Left forelimb (tissue), 1 donor: ENCODE data around the gene UBE2G2.

Source experiments
- DNase-seq: peaks from one replicate; pipeline ENCODE4 v3.0.0-alpha.2; 2018; ENCODE audit warnings: low spot score

The UBE2G2 gene

DNA sequence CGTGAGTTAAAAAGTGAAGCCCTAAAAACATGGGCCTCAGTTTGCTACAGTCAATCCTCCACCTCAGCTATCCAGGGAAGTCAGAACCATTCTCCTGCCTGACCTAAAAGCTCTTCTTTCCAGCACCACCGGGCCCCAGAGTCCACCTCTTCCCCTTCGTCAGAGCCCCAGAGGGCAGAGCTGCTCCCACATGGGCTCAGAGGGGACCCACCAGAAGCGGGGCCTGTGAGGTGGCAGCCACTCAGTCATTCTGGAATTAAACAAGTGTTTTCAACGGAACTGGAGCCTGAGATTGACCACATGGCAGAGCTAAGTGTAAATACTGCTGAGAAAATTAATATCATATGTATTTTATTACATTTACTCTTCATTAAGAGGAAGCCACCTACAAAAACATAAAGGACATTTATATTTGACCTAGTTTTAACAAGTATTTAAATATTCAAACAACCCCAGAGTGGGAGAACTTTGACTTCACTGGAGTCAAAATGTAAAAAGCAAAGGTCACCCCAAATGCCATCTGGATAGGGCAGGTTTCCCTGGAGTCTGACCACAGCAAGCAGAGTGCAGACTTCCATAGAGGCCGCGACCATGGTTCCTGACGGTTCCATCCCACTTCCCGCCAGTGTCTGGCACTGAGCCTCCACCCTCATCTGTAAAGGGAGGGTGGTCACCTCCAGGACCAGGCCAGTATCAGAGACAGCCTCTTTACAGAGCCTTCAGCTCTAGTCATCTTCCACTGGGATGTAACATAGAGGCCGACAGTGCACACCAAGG is 14.4 kb upstream of the UBE2G2 start:
- no peak for DNase-seq

DNA sequence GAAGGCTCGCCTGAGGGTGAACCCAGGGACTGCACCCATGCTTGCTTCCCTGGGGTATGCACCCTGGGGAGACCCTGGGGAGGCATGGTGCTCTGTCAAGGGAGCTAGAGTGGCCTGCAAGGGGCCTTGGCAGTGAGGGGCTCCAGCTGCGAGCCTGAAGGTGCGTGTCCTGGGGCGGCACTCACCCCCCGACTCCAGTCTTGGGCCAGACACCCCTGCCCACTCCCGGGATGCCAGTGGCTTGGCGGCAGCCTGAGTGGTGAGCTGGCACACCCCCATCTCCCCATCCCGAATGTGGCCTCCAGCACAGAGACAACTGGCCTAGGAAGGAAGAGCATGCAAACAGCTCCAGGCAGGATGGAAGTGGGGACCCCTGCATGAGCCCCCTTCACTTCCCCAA is 13.6 kb upstream of the UBE2G2 start:
- DNase-seq = no peak

DNA sequence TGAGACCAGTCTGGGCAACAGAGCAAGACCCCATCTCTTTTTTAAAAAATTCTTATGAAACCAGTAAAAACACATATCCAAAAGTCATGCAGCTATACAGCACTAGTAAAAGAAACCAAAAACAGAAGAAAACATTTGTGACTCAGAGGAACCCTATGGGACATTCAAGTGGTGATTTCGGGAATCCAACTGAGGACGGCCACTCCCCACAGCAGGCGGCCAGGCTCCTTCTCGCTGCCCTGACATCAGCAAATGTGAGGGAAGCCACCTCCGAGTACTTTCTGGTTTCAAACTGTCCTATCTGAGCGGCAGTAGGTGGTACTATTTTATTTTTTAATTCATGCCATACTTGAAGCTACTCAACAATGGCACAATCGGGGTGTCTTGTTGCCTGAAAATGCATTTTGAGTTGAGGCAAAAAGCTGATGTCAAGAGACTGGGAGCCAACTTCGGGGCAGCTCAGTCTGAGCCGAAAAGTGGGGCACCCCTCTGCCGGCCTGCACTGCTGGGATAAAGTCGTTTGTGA is 12.9 kb upstream of the UBE2G2 start:
- no peak for DNase-seq

DNA sequence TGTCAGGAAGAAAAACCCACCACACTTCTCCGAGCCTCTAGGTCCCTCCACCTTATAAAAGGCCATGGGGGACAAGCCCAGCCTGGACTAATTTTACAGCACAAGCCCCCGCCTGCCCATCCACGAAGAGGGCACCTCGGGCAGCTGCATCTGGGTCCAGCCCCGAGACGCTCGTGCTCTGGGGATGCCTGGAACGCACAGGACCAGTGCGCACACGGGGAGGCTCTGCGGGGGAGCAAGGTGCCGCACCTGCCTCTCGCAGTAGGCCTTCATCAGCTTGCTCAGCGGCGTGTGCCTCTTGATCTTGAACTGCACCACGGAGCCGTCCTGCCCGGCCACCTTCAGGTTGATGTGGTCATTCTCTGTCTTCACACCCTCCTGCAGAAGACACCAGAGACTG is 12.1 kb upstream of the UBE2G2 start:
- no peak for DNase-seq

DNA sequence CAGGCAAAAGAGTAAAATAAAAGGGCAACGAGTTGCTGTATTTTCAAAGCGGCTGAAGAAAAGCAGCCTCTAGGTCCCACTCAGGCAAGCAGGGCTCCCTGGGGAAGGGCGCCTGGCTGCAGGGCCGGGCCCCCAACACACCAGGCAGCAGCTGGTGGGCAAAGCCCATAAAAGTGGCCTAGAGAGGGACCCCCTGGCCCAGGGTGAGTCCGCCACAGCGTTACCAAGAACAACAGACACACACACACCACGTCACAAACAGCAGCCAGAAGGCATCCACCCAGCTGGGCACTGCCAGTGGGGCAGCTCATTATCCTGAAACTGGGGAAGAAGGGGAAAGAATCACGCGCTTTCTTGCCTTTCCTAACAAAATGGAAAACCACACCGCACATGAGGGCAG is 11.5 kb upstream of the UBE2G2 start:
- no peak for DNase-seq

DNA sequence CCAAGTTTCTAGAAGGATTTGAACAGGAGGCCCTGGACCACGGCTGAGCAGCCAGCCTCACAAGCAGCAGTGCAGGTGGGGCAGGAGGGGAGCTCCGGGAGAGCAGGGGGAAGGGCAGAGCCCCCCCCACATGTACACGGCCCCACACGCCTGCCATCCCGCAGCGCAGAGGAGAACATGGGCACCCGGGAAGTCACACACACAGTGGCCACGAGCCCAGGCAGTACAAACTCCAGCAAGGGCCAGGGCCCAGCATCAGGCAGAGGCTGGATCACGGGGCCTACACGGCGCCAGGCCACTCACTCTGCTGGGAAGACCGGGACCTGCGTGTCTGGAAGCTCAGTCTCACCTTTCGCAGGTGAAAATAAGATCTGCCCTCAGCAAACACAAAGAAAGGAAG is 11.0 kb upstream of the UBE2G2 start:
- DNase-seq = no peak

DNA sequence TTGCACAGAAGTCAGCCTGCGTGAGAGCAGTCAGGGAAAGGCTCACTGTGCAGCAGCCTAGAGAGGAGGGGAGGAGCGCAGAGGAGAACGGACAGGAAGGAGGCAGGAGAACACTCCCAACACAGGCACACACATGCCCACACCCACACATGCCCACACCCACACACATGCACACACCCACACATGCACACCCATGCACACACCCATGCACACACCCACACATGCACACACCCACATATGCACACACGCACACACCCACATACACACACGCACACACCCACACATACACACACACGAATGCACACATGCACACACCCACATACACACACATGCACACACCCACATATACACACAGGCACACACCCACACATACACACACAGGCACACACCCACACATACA is 9.2 kb upstream of the UBE2G2 start:
- DNase-seq = no peak

DNA sequence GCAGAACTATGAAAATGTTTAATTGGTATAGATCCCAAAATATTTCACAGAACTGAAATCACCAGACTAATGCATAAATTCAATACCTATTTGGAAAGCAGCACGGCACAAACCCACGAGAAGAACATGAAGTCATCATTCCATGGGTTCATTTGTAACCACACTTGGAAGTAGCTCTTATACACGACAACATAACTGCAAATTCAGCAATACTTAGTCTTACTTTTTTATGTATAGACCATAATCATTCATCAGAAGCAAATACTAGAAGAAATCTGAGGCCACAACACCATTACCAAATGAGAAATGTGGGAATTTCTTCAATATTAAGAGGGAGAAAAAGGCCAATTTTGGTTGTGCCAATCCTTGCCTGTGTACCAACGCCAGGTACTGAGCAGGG is 4.2 kb upstream of the UBE2G2 start:
- no peak for DNase-seq

DNA sequence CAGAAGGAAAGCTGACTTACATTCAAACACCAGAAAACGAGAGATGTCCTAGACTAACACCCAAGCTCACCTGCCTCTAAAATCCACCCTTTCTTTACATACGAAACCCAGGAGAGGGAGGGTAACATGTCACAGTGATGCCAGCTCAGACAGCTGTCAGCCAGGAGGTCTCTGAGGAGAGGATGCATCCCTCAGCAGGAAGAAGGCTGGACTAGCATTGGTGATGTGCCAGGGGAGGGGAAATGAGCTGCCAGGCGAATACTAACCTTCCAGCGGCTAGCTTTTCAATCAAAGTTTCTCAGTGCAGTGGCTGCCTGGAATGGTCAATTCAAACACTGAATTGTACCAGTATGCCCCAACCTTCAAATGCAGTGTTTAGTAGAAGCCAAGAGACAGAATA is 3.6 kb upstream of the UBE2G2 start:
- DNase-seq = no peak

DNA sequence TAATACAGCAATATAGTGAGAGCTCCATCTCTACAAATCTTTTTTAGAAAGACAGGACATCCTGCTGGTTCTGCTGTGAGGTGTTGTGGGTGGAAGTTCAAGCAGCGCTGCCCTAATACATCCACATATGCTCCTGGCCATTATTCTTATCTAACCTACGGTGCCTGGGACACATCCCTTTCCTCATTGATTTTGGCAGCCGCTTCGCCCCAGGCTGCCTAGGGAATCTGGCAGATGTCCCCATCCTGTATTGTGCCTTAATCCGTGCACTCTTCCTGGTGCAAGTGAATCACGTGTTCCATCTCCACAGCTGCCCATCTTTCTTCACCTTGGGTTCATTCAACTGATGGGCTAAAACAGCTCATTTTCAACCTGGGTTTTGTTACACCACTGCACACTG is 3.1 kb upstream of the UBE2G2 start:
- DNase-seq = no peak

DNA sequence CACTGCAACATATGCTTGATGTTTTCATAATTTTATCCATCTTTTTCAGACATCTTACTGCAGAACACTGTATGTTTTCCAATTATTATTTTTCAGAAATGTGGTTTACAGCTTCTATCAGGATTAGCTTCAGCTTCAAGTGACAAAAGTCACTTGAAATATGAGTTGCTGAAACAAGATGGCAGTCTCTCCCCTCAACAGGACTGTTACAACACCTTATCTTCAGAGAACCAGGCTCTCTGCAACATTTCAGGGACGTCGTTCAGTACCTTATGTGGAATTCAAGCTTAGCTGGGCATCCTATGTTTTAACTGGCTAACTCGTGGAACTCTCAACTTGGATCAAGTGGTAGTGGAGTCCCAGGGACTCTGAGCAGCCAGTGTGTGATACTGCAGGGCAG is 2.0 kb upstream of the UBE2G2 start:
- no peak for DNase-seq

DNA sequence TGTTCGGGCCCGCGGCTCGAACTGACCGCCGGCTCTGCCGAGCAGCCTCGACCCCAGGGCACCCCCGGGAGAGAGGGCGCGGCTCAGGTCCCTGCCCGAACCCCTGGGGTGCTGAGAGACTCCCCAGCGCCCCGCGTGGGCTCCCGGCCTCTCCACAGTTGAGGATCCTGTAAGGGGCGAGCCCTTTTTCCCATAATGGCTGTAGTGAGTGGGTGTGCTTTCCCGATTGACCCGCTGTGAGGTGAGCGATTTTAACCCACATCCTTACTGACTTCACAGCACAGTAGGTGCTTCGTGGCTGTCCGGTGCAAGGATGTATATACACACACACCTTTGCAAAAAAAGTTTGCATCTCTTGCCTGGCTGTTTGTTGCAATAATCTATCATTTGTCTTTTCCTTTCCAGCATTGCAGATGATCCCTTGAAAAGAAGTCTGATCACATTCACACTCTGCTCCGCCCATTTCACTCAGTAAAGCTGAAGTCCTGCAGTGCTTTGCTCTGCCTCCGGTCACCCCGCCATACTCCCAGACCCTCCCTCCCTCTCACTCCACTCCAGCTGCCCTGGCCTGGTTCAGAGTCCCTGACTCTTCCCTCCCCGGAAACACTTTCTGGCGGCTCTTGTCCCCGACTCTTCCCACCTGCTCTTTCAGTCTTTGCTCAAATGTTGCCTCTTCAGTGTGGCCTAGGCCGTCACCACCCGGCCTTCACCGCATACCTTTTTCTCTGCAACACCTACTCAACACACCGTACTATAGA is 955 bp upstream of the UBE2G2 start:
- DNase-seq = no peak

DNA sequence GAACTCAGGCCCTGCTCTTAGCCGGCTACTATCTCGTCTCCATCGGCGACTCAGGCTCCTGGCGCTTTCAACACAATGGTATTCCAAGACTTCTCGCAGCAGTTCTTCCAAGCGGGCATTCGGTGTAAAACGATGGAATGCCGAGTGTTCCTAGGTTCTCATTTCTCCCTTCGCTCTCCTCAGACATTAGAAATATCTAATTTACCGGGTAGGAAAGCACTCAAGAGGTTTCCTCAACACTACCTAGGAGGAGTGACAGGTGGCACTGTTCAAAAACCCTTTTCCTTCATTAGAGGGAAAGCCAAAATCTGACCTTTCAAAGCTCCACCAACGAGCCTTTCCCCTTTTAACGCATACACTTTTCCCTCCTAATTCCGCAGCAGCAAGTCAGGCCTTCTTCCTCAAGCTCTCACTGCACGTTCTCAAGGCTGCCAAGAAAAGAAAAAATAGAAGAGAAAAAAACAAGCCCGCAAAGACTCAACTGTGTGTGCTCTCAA is 601 bp downstream of the UBE2G2 start:
- no peak for DNase-seq

DNA sequence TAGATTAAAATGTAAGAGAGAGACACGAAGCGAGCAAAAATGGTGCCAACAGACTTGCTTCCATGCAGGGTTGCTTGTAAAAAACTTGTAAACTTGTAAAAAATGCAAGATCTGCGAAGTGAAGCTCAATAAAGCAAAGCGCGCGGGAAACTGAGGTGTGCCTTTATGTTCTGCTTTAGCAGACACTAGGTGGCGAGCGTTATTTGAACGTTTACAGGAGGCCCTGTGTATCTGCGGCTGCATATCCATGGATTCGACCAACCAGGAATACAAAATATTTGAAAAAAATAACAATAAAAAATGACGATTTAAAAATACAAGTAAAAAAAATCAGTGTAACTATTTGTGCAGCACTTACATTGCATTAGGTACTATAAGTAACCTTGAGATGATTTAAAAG is 1.5 kb downstream of the UBE2G2 start:
- no peak for DNase-seq

DNA sequence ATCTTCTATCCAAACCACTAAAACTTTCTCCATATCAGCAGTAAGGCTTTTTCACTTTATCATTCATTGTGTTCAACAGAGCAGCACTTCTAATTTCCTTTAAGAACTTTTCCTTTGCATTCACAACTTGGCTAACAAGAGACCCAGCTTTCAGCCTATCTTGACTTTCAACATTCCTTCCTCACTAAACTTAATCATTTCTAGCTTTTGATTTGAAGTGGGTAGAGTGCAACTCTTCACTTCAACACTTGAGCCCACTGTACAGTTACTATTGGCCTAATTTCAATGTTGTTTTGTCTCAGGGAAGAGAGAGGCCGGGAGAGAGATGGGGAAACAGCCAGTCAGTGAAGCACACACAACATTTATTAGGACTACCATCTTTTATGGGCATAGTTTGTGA is 2.0 kb downstream of the UBE2G2 start:
- DNase-seq = no peak

DNA sequence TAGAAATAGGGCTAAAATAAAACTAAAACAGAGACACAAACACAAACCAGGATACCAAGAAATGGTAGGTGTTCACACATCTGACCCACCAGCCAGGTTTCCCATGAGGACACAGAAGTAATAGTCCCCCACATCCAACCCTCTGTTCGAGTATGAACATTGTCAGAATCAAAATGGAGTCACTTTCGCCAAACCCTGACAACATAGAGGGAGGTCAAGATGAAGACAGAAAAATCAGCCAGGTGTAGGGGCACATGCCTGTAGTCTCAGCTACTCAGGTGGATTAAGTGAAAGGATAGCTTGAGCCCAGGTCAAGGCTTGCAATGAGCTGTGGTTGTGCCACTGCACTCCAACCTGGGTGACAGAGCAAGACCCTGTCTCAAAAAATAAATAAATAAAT is 3.8 kb downstream of the UBE2G2 start:
- DNase-seq = no peak

DNA sequence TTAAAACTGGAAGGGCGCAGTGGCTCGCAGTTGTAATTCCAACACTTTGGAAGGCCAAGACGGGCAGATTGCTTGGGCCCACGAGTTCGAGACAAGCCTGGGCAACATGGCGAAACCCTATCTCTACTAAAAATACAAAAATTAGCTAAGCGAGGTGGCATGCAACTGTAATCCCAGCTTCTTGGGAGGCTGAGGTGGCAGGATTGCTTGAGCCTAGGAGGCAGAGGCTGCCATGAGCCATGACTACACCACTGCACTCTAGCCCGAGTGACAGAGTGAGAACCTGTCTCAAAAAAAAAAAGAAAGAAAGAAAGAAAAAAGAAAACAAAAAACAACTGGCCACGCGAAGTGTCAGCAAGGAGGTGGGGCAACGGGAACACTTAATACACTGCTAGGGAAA is 6.3 kb downstream of the UBE2G2 start:
- no peak for DNase-seq

DNA sequence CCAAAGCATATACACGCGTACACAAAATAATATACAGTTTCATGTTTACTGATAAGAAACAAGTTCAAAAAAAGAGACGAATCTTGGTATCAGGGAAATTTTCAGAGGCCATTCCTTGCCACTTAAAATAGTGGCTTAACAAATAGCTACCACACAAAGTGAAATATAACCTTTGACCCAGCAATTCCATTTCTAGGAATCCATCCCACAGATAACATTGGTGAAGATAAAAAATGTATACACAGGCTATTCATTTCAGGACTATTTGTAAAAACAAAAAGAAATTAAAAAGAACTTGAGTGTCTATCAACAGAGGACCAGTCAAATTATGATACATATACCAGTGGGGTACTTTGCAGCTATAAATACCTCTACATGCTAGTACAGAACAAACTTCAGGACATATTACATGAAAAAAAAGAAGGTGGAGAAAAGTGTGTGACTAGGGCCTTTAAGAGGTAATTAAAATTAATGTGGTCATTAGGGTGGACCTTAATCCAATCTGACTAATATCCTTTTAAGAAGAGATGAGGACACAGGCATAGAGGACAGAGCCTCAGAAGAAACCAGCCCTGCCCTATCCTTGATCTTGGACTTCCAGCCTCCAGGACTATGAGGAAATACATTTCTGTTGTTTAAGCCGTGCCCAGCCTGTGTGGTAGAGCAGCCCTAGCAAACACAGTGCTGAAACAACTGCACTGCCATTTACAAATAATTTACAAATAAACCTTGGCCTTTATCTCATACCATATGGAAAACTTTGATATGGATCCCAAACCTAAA is 7.8 kb downstream of the UBE2G2 start:
- no peak for DNase-seq

DNA sequence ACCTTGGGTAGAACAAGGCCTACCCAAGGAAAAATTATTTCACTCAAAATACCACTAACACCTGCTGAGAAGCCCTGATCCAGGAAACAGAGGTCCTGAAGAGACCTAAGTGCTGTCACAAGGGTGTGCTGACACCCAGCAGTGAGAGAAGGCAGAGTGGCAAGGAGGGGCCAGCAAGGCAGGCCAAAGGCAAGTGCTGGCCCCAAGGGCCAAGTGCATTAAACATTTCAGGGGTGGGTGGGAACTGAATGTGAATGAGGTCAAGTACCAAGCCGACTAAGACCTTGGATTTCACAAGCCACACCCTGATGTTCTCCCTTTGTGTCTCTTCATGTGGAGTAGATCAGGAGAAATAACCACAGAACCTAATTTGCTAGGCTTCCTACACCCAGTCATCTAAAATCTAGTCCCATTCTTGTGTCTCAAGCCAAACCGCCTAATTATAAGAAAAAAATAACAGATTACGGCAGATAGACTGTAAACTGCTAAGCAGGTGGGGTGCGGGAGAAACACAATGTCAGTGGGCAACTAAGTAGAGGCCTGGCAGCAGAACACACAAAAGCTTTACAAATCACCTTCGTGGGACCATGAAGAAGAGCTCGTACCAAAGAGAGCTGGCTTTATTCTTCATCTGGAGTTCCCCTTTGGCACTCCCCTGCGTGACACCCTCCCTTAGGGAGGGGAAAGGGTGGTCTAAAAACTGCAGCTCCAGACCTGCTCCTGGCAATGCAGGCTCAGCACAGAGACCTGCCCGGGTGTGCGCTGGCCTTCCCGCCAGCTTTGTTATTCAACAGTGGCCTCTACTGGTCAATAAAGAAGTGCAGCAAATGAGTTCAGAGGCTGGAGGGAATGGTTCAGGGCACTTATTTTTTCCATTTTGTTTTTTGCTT is 8.7 kb downstream of the UBE2G2 start:
- DNase-seq = no peak

DNA sequence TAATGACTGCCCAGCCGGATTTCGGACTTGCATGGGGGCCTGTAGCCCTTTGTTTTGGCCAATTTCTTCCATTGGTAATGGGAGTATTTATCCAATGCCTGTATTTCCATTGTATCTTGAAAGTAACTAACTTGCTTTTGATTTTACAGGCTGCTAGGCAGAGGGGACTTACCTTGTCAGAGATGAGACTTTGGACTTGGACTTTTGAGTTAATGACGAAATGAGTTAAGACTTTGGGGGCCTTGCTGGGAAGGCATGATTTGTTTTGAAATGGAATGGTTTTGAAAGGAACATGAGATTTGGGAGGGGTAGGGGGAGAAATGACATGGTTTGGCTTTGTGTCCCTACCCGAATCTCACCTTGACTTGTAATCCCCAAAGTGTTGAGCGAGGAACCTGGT is 9.6 kb downstream of the UBE2G2 start:
- DNase-seq = no peak

DNA sequence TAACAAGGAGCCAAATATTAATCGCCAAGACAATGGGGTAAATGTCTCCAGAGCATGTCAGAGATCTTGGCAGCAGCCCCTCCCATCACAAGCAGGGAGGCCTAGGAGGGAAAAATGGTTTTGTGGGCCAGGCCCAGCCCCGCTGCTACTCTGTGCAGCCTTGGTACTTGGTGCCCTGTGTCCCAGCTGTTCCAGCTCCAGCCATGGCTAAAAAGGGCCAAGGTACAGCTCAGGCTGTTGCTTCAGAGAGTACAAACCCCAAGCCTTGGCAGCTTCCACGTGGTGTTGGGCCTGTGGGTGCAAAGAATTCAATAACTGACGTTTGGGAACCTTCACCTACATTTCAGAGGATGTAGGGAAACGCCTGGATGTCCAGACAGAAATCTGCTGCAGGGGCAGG is 10.4 kb downstream of the UBE2G2 start:
- no peak for DNase-seq

DNA sequence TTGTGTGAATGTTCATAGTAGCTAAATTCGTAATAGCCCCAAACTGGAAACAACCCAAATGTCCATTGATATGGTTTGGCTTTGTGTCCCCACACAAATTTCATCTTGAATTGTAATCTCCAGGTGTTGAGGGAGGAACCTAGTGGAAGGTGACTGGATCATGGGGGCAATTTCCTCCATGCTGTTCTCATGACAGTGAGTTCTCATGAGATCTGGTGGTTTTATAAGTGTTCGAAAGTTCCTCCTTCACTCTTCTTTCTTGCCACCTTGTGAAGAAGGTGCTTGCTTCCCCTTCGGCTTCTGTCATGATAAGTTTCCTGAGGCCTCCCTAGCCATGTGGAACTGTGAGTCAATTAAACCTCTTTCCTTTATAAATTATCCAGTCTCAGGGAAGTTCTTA is 11.3 kb downstream of the UBE2G2 start:
- DNase-seq = no peak
